H1 (cell line): ENCODE measurements around the gene CRHR1. TPM values are rescaled to one million over a fixed set of nuclear protein-coding genes. Genes with fewer than 3 reads are reported as not detected.
A peak's percentile ranks its signal among the peaks of the same experiment; 100 is the strongest.

ENCODE experiments used
- CTCF ChIA-PET: fragments of 300-600 bp; sonication (Branson Sonifier 250); formaldehyde crosslinking; loops from one replicate; lab custom pipeline; 2021; ENCODE audit not compliant: partially characterized antibody; lab: Charles Lee
- POLR2A ChIA-PET: fragments of 300-600 bp; sonication (Branson Sonifier 250); formaldehyde crosslinking; loops from one replicate; lab custom pipeline; 2021; ENCODE audit warnings: inconsistent platforms; ENCODE audit not compliant: partially characterized antibody; lab: Charles Lee
- DNase-seq, 2 experiments: peaks; one replicate each; pipeline versions ENCODE4 v3.0.0 to v3.0.0-alpha.2; 2010 to 2022; ENCODE audit warnings: low spot score in 2 of 2, low read depth in 1 of 2, mixed read lengths in 1 of 2
- FAIRE-seq: peaks from 2 replicates; lab custom pipeline; 2011; peaks lifted over from hg19 to GRCh38; lab: Jason Lieb, UNC
- H2AFZ ChIP-seq: 2 replicates; pipeline ENCODE4 v1.8.1; 2012; ENCODE audit warnings: low read length, inconsistent platforms
- H2AK5ac ChIP-seq: 2 replicates; pipeline ENCODE4 v1.6.1; 2013; ENCODE audit warnings: low read depth, low read length
- H2BK120ac ChIP-seq: replicated peaks from 2 replicates; pipeline ENCODE3; 2013; ENCODE audit warnings: low read depth, low read length, inconsistent platforms
- H2BK12ac ChIP-seq: 2 replicates; pipeline ENCODE4 v1.6.1; 2013; ENCODE audit warnings: low read depth, low read length
- H2BK15ac ChIP-seq: 2 replicates; pipeline ENCODE4 v1.6.1; 2013; ENCODE audit warnings: low read length
- H2BK20ac ChIP-seq: 2 replicates; pipeline ENCODE4 v1.6.1; 2013; ENCODE audit warnings: low read length
- H2BK5ac ChIP-seq: 2 replicates; pipeline ENCODE4 v1.6.1; 2013; ENCODE audit warnings: low read depth, low read length
- H3K14ac ChIP-seq: 2 replicates; pipeline ENCODE4 v1.6.1; 2013; ENCODE audit warnings: inconsistent platforms; ENCODE audit not compliant: insufficient read length
- H3K18ac ChIP-seq: 2 replicates; pipeline ENCODE4 v1.6.1; 2013; ENCODE audit warnings: low read length; ENCODE audit errors: extremely low read depth
- H3K23ac ChIP-seq: 2 replicates; pipeline ENCODE4 v1.6.1; 2013; ENCODE audit warnings: inconsistent platforms; ENCODE audit not compliant: insufficient read length
- H3K23me2 ChIP-seq: 2 replicates; pipeline ENCODE4 v1.6.1; 2013; ENCODE audit warnings: low read depth, low read length
- H3K27ac ChIP-seq: 2 replicates; pipeline ENCODE4 v1.6.1; 2011; ENCODE audit warnings: low read depth, low read length, inconsistent platforms
- H3K27me3 ChIP-seq, 4 experiments: replicated peaks in 1 of 4; 1 replicate in 1 of 4; 2 replicates in 3 of 4; pipeline versions ENCODE4 v1.6.1 to v1.8.1; 2011 to 2013; ENCODE audit warnings: low read length in 3 of 4, mild to moderate bottlenecking in 3 of 4, inconsistent platforms in 2 of 4, mixed read lengths in 2 of 4, moderate library complexity in 1 of 4; ENCODE audit not compliant: control insufficient read depth in 3 of 4, insufficient read depth in 3 of 4; ENCODE audit errors: extremely low read depth in 1 of 4
- H3K36me3 ChIP-seq, 4 experiments: 2 replicates each; pipeline versions ENCODE4 v1.6.1 to v1.8.1; 2011 to 2013; ENCODE audit warnings: mild to moderate bottlenecking in 4 of 4, low read length in 3 of 4, moderate library complexity in 2 of 4, control low read depth in 1 of 4, inconsistent platforms in 1 of 4; ENCODE audit not compliant: insufficient read depth in 4 of 4, control insufficient read depth in 2 of 4
- H3K4ac ChIP-seq: replicated peaks from 2 replicates; pipeline ENCODE3; 2013; ENCODE audit warnings: low read length, low read depth, mixed read lengths, inconsistent platforms; ENCODE audit not compliant: insufficient read length
- H3K4me1 ChIP-seq, 4 experiments: replicated peaks in 1 of 4; 1 replicate in 1 of 4; 2 replicates in 3 of 4; pipeline versions ENCODE4 v1.6.1 to v1.8.1; 2011 to 2013; ENCODE audit warnings: low read length in 3 of 4, inconsistent platforms in 2 of 4, mixed read lengths in 1 of 4; ENCODE audit not compliant: insufficient read depth in 4 of 4, control insufficient read depth in 3 of 4
- H3K4me2 ChIP-seq, 2 experiments: 2 replicates each; pipeline versions ENCODE4 v1.6.1 to v1.8.1; 2011 to 2013; ENCODE audit warnings: low read depth in 2 of 2, low read length in 2 of 2, control low read depth in 1 of 2, inconsistent platforms in 1 of 2, mild to moderate bottlenecking in 1 of 2; ENCODE audit not compliant: insufficient read depth in 1 of 2
- H3K4me3 ChIP-seq, 4 experiments: fragments of 200-600, 300-600 bp in 1 of 4; sonication (generic), shearing (Covaris generic), sonication (Bioruptor Twin) in 1 of 4; 2 replicates each; pipeline versions ENCODE4 v1.5.1 to v1.8.1; 2011 to 2016; ENCODE audit warnings: low read length in 4 of 4, low read depth in 3 of 4, control low read depth in 2 of 4, inconsistent platforms in 2 of 4, mild to moderate bottlenecking in 2 of 4, mixed read lengths in 1 of 4, moderate library complexity in 1 of 4; ENCODE audit not compliant: insufficient read depth in 2 of 4; ENCODE audit errors: extremely low read depth in 1 of 4
- H3K56ac ChIP-seq: replicated peaks from 2 replicates; pipeline ENCODE3; 2013; ENCODE audit warnings: low read depth, mild to moderate bottlenecking, mixed read lengths, low read length, inconsistent platforms; ENCODE audit not compliant: insufficient read length
- H3K79me1 ChIP-seq: 2 replicates; pipeline ENCODE4 v1.6.1; 2013; ENCODE audit warnings: low read depth, low read length, control low read depth
- H3K79me2 ChIP-seq, 2 experiments: 2 replicates each; pipeline versions ENCODE4 v1.6.1 to v1.8.1; 2012 to 2013; ENCODE audit warnings: low read length in 2 of 2, mild to moderate bottlenecking in 2 of 2, inconsistent platforms in 1 of 2; ENCODE audit not compliant: insufficient read depth in 2 of 2, control insufficient read depth in 1 of 2
- H3K9ac ChIP-seq, 4 experiments: replicated peaks in 1 of 4; 1 replicate in 1 of 4; 2 replicates in 3 of 4; pipeline versions ENCODE4 v1.6.1 to v1.8.1; 2011 to 2013; ENCODE audit warnings: low read depth in 3 of 4, low read length in 3 of 4, control low read depth in 2 of 4, mild to moderate bottlenecking in 2 of 4, moderate library complexity in 2 of 4, inconsistent platforms in 1 of 4; ENCODE audit errors: extremely low read depth in 1 of 4
- H3K9me3 ChIP-seq, 2 experiments: 2 replicates each; pipeline versions ENCODE4 v1.6.1 to v1.8.1; 2012 to 2013; ENCODE audit warnings: mild to moderate bottlenecking in 2 of 2, moderate library complexity in 2 of 2, control low read depth in 1 of 2, inconsistent platforms in 1 of 2, low read depth in 1 of 2, low read length in 1 of 2, mixed read lengths in 1 of 2; ENCODE audit not compliant: insufficient read depth in 2 of 2
- H4K20me1 ChIP-seq, 2 experiments: replicated peaks in 1 of 2; 2 replicates each; pipeline versions ENCODE3 to v1.8.1; 2011 to 2013; ENCODE audit warnings: inconsistent platforms in 2 of 2, low read length in 2 of 2, mild to moderate bottlenecking in 1 of 2; ENCODE audit not compliant: insufficient read depth in 2 of 2, control insufficient read depth in 1 of 2
- H4K5ac ChIP-seq: 2 replicates; pipeline ENCODE4 v1.6.1; 2013; ENCODE audit warnings: low read length, low read depth, mixed read lengths, inconsistent platforms; ENCODE audit not compliant: insufficient read length
- H4K8ac ChIP-seq: 2 replicates; pipeline ENCODE4 v1.8.0; 2013; ENCODE audit warnings: mild to moderate bottlenecking, moderate library complexity, low read length, inconsistent platforms; ENCODE audit not compliant: insufficient read depth; ENCODE audit errors: extremely low read depth
- H4K91ac ChIP-seq: replicated peaks from 2 replicates; pipeline ENCODE3; 2013; ENCODE audit warnings: low read length, mixed read lengths, inconsistent platforms; ENCODE audit not compliant: insufficient read length
- ASH2L ChIP-seq: fragments of 200-600, 300-600 bp; sonication (generic); IDR thresholded peaks from one replicate; pipeline ENCODE4 v1.7.1; 2017; ENCODE audit warnings: low read length
- CBX8 ChIP-seq: fragments of 300-800, 300-1000 bp; sonication (generic); IDR thresholded peaks from 2 replicates; pipeline ENCODE4 v1.7.1; 2016; ENCODE audit warnings: low read depth, low read length, borderline replicate concordance
- CTBP2 ChIP-seq: IDR thresholded peaks from 2 replicates; pipeline ENCODE4 v1.7.0; 2011; ENCODE audit warnings: borderline replicate concordance, mild to moderate bottlenecking, moderate library complexity, mixed read lengths, low read length; ENCODE audit not compliant: insufficient read depth, insufficient read length
- EZH2 ChIP-seq: fragments of 200-600 bp; sonication (generic); IDR thresholded peaks from 2 replicates; pipeline ENCODE4 v1.7.1; 2012; ENCODE audit warnings: low read depth, mild to moderate bottlenecking, moderate library complexity, low read length, inconsistent platforms; ENCODE audit not compliant: severe bottlenecking
- KDM4A ChIP-seq: IDR thresholded peaks from one replicate; pipeline ENCODE4 v1.7.1; 2012; ENCODE audit warnings: low read depth, mild to moderate bottlenecking, moderate library complexity, low read length, inconsistent platforms; ENCODE audit not compliant: severe bottlenecking
- POLR2A ChIP-seq, 2 experiments: IDR thresholded peaks; 1 replicate in 1 of 2; 2 replicates in 1 of 2; pipeline ENCODE4 v1.6.1; 2011; ENCODE audit warnings: low read depth in 2 of 2, low read length in 2 of 2, mild to moderate bottlenecking in 2 of 2; ENCODE audit errors: control extremely low read depth in 1 of 2
- RNF2 ChIP-seq: fragments of 200-900, 300-1000 bp; sonication (generic); IDR thresholded peaks from 2 replicates; pipeline ENCODE4 v1.7.1; 2016; ENCODE audit warnings: borderline replicate concordance, low read depth, mild to moderate bottlenecking, antibody characterized with exemption, low read length; ENCODE audit not compliant: poor library complexity, severe bottlenecking; ENCODE audit errors: missing control alignments
- SUZ12 ChIP-seq: fragments of 200-600 bp; sonication (generic); IDR thresholded peaks from 2 replicates; pipeline ENCODE4 v1.6.1; 2012; ENCODE audit warnings: mild to moderate bottlenecking, inconsistent platforms, low read length, moderate library complexity, mixed read lengths
- WGBS, 2 experiments: shearing (Covaris generic) in 1 of 2; methylation state at CpG; one replicate each; pipeline versions ENCODE4 v1.1.6 to v1.1.7; 2013 to 2015; ENCODE audit warnings: low lambda C conversion rate in 2 of 2, mixed read lengths in 2 of 2, inconsistent platforms in 1 of 2, low coverage in 1 of 2, missing lambda C conversion rate in 1 of 2; ENCODE audit not compliant: insufficient replicate concordance in 2 of 2, insufficient coverage in 1 of 2, insufficient read length in 1 of 2; ENCODE audit errors: extremely low coverage in 1 of 2, missing lambda C conversion rate in 1 of 2; 5-methylcytosine and 5-hydroxymethylcytosine counted together
- polyA plus RNA-seq, 7 experiments: library from polyadenylated mRNA; depleted of rRNA in 3 of 7; stranded (reverse) in 5 of 7; unstranded in 2 of 7; fragments of >200 nt in 5 of 7; fragments of 200-250 nt in 2 of 7; gene quantifications; 1 replicate in 5 of 7; 2 replicates in 1 of 7; 4 replicates in 1 of 7; pipeline versions ENCODE4 v1.2.1 to v1.2.3, GENCODE V29; 2011 to 2013; ENCODE audit warnings: missing spikeins in 2 of 7, mixed read lengths in 2 of 7
- total RNA-seq: library from RNA; stranded (reverse); fragmentation: NEBNext Ultra II Directional; extraction: Animal tissue kit (Norgen Biotek cat#: 25700); gene quantifications from 2 replicates; pipeline ENCODE4 v1.2.1, GENCODE V29; 2021

CRHR1 gene
- total and polyA plus RNA-seq, 2 of the 8 experiments (the other 6 are each of a cell fraction or from before 2014, with no cell fraction given): 0.56 to 1.7 TPM

DNA sequence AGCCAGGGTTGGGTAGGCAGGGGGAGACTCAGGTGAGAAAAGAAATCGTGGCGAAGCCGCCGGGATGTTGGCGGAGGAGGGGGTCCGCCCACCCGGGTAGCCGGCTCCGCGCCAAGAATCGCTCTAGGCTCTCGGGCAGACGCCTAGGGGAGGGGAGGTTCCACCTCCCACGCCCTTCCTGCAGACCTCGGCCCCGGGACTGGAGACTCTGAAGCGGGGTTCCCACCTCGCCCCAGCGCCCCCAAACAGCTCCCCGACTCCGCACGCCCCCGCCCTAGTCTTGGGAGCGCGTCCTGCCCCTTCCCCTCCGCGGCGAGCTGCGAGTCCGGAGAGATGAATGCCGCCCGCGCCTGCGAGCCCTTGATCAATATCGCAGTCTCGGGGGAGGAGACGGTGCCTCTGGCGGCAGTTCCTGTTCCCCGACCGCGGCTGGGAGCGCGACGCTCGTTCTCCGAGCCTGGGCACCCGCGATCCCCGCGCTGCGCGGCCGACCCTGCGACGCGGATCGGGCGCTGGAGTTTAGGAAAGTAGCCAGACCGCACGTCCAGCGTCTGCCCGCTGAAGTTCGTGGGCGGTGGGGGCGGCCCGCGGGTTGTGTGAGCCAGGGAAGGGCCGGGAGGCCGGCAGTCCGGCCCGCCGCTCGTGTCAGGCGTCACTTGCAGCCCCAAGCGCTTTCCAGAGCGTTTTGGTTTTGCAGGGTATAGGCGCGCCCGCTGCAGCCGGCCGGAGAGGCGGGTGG is 790 bp downstream of the CRHR1 start:
- no peak overlapping the region for H3K23ac ChIP-seq
- H3K36me3 ChIP-seq: no peaks in the 10 kb centered on the region
- H4K8ac ChIP-seq: peak overlapping the region; percentile 31; the same call in 1 of the 2 replicates
- no peaks in the 10 kb centered on the region for H3K79me2 ChIP-seq
- WGBS, 2 experiments: 2% methylated on average over 54 of the region's 82 CpGs; no CpG with 5 or more reads in 1 of the 2 experiments
- CTCF ChIA-PET: interaction anchor here (1.1 to 7.3 kb wide), 5 partner anchors 12 to 70 kb away, joined by 4 to 84 read pairs (median 35); no protein-coding TSS in a partner anchor
- no peaks in the 10 kb centered on the region for H3K79me1 ChIP-seq
- peak overlapping the region; percentile 48 to 96 (median 66) for H3K4me3 ChIP-seq
- peak overlapping the region; percentile 48 for H3K18ac ChIP-seq
- H2BK20ac ChIP-seq: no peak overlapping the region
- peaks cover 12 to 69% (median 50%) of the 10 kb centered on the region in 4 experiments for H3K27me3 ChIP-seq
- peak overlapping the region; percentile 79 to 96 for H3K4me2 ChIP-seq
- POLR2A ChIA-PET: interaction anchor here (1.4 to 4.2 kb wide), 2 partner anchors 12 to 144 kb away, joined by 3 to 23 read pairs; no protein-coding TSS in a partner anchor
- H4K5ac ChIP-seq: no peak overlapping the region
- no peak overlapping the region for H2BK120ac ChIP-seq
- no peak overlapping the region for H3K27ac ChIP-seq
- H3K56ac ChIP-seq: no peak overlapping the region
- no peaks in the 10 kb centered on the region for H4K20me1 ChIP-seq
- no peaks in the 10 kb centered on the region for H3K9me3 ChIP-seq
- no peak overlapping the region for H4K91ac ChIP-seq
- DNase-seq: peak in 1 of 2 experiments; percentile 80
- no peak for TF ChIP-seq KDM4A
- peak; percentile 86 for TF ChIP-seq RNF2
- TF ChIP-seq EZH2: peak; percentile 98
- TF ChIP-seq SUZ12: peak; percentile 98
- TF ChIP-seq ASH2L: peak; percentile 28
- TF ChIP-seq CTBP2: peak; percentile 39
- TF ChIP-seq POLR2A (IDR thresholded peaks at IDR 0.05; ENCODE audit: control extremely low read depth in 1 of 2, low read depth in 2 of 2, low read length in 2 of 2): no peak
- no peak for TF ChIP-seq CBX8
- no peak overlapping the region for H3K14ac ChIP-seq
- peak overlapping the region; percentile 37; the same call in 1 of the 2 replicates for H2AFZ ChIP-seq
- H2AK5ac ChIP-seq: no peak overlapping the region
- H2BK12ac ChIP-seq: no peak overlapping the region
- H2BK5ac ChIP-seq: no peak overlapping the region
- H3K4ac ChIP-seq: no peak overlapping the region
- peaks cover 0 to 20% (median 6%) of the 10 kb centered on the region in 4 experiments; a peak in 6 of 7 replicates for H3K4me1 ChIP-seq
- no peak for FAIRE-seq
- no peak overlapping the region for H2BK15ac ChIP-seq
- H3K23me2 ChIP-seq: peaks cover 16% of the 10 kb centered on the region; the same call in 1 of the 2 replicates
- H3K9ac ChIP-seq: no peak overlapping the region
